T47D (cell line): Measurements from ENCODE around the gene MRPL11.

ENCODE experiments used
- DNase-seq, 2 experiments: peaks; one replicate each; pipeline versions ENCODE4 v3.0.0 to v3.0.0-alpha.2; 2011 to 2012; ENCODE audit warnings: low read depth in 1 of 2, low spot score in 1 of 2
- JUND ChIP-seq: IDR thresholded peaks from 2 replicates; pipeline ENCODE4 v1.6.1; 2012; ENCODE audit warnings: low read depth
- in situ Hi-C: cut with HindIII; loops from 2 replicates; pipeline ENCODE4 v1.10.0; 2016; ENCODE audit warnings: low sequenced_read_pairs, low pct_unique_long_range_greater_than_20kb

The MRPL11 gene

GRCh38 chr11:66438504-66439466, at the start of gene MRPL11:
Gene MRPL11 (minus strand): TSS chr11:66438848. CDS start chr11:66438754, 94 bp downstream.
- in situ Hi-C loops = no loop called here
- peak; percentile 98 to 99 for DNase-seq
- TF ChIP-seq JUND = no peak

DNA sequence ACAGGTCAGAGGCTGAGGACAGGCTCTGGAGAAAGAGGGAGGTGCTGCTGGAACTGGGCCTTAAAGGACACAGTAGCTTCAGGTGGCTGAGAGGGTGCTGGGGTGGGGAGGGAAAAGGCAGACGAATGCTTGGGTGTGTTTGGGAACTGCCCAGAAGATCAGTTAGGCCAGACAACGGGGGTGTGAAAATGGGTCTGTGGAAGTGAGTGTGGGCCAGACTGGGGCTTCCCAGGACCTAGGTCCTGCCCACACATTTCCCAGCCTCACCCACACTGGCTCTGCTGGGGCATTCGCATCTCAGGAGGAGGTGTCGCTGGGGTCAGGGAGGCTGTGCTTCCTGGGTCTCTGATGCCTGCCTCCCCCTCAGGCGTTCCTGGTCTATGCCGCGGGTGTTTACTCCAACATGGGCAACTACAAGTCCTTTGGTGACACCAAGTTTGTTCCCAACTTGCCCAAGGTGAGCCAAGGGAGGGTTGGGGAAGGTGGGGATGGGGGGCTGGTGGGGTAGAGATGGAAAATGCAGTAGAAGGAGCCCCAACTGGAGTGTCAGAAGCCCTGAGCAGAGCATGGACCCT, 46.2 kb upstream of the MRPL11 start:
- in situ Hi-C loops = no loop called here

DNA sequence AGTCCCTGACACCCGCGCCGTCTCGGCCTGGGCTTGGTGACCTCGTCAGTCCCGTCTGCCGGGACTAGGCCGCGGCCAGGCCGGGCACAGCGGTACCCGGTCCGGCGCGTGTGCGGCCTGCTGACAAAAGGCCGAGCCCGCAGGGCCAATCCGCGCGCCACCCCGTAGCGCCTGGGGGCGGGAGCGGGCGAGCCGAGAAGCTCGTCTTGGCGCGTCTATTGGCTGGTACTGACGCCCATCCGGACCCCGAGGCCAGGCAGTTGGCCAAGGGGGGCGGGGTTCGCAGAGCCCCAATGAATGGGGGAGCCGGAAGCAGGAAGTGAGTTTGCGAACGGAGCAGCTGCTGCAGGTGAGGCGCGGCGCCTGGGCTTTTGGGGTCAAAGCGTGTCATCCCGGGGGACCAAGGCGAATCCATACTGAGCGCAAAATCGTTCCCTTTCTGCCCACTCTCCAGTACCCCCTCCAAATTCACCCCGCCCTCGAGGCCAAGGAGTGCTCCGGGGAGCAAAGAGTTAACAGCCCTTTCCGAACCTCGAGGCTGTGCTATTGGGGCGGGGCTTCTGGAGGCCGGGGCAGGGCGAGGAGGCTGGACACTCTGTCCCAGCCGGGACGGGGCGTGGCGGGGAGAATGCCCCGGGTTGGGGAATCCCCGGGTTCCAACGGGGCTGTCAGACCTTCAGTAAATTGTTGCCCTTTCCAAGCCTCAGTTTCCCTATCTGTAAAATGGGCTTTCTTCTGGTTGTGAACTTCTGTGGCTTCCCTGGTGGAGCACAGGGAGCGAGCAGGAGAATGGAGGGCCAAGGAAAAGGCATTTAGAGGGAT, 41.7 kb upstream of the MRPL11 start, which contains the start of gene DPP3:
Gene DPP3, plus strand, starts transcription at position 318 of the 822 bp plus-strand sequence. CDS start 1,767 bp downstream, outside the sequence.
- in situ Hi-C loops = no loop called here
- peak; percentile 99 to 100 for DNase-seq
- TF ChIP-seq JUND = no peak

More for the DNA sequence above, 46.2 kb upstream of the MRPL11 start:
- DNase-seq = no peak
- TF ChIP-seq JUND = no peak

GRCh38 chr11:66479394-66480116, 40.9 kb upstream of the MRPL11 start:
- no peak for TF ChIP-seq JUND
- DNase-seq = peak; percentile 48 to 91
- in situ Hi-C loops = no loop called here

DNA sequence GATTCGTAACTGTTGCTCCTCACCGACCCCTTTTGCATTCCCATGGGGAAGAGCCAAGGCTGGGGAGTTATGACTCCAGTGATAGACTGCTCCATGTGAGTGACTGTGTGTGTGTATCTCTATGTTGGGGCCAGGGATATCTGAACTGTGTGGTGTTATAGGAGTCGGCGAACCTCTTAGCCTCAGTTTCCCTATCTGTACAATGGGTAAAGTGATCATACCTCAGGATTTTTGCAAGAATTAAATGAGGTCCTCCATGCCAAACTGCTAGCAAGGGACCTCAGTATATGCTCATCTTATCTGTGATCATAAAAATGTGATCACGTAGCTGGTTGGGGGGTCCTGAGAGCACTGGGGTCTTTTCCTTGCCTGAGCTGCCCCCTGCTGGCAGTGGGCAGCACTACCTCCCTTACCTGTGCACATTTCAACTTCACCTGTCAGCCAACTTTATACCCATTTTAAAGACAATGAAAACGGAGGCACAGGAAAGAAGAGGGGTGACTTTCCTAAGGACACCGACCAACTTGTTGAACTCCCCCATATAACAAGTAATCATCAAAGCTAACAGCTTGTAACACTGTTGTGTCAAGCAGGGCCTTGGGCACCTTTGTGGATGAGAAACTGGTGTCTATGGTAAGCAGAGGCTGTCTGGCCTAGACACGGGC, 40.2 kb upstream of the MRPL11 start:
- no peak for TF ChIP-seq JUND
- in situ Hi-C loops = no loop called here
- DNase-seq = peak; percentile 44 to 56

GRCh38 chr11:66477263-66478201, 38.9 kb upstream of the MRPL11 start:
- in situ Hi-C loops = no loop called here
- TF ChIP-seq JUND = no peak
- DNase-seq = no peak

GRCh38 chr11:66476841-66477251, 38.2 kb upstream of the MRPL11 start:
- in situ Hi-C loops = no loop called here
- no peak for DNase-seq
- TF ChIP-seq JUND = no peak

DNA sequence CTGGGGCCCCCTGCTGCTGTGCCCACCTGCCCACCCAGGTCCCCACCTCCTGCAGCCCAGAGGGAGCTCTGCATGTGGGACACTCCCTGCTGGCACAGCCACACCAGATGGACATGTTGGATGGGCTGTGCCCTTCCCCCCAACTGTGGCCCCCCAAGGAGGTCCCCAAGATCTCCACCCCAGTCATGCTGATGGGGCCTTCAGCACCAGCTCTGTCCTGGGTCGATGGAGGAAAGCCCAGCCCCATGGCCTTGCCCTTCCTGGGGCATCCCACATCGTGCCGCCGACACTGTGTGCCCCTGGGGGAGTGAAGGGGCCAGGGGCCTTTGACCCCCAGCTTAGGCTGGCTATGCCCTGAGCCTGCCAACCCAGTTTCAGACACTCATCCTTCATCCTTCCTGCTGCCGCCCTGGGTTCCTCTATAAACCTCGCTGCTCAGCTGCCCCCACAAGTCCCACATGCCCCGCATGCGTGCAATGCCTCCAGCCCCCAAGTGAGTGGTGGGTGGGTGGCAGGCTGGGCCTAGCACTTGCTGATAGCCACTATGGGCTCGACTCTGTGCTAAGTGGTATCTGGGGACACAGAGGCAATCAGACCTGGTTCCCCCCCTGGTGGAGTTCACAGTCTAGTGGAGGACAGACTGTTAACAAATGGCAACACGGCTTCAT, 37.7 kb upstream of the MRPL11 start:
- DNase-seq = no peak
- TF ChIP-seq JUND = no peak
- in situ Hi-C loops = no loop called here

DNA sequence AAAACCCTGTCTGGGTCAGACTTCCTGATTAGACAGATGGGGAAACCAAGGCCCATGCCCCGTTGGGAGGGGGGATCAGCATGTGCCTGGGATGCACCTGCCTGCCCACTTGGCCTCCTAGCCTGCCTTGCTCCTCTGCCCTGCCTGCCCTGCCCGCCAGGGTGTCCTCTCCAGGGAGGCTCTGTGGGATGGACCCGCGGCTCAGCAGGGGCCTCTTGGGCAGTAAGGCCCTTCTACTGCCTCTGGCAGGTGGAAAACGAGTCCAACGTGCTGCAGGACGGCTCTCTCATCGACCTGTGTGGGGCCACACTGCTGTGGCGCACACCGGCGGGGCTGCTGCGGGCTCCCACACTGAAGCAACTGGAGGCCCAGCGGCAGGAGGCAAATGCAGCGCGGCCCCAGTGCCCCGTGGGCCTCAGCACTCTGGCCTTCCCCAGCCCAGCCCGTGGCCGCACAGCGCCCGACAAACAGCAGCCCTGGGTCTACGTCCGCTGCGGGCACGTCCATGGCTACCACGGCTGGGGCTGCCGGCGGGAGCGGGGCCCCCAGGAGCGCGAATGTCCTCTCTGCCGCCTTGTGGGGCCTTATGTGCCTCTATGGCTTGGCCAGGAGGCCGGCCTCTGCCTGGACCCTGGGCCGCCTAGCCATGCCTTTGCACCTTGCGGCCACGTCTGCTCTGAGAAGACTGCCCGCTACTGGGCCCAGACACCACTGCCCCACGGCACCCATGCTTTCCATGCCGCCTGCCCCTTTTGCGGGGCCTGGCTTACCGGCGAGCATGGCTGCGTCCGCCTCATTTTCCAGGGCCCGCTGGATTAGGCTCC, 36.9 kb upstream of the MRPL11 start:
- in situ Hi-C loops = no loop called here
- no peak for DNase-seq
- TF ChIP-seq JUND = no peak
